ENCODE data around the gene OR52B6.

Gene OR52B6

DNA sequence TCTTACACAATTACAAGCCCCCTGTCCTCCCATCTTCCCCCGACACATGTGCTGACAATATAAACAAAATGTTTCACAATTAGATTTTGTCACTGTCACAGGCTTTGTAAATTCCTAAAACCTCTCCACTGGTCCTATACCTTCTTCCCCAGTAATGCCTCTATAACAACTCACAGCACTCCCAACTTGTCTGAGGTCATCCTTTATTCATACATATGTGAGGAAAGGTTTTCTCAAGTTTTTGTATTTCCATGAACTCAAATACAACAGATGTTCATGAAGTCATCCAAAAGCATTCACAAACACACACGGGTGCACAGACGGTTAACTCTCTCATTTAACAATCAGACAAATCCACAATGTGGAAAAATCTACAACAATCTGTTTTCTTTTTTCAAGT, 34.2 kb upstream of the OR52B6 start (continued):
- TF ChIP-seq ARNTL (CRISPR knock-in tag; IDR thresholded peaks at IDR 0.05; ENCODE audit: borderline replicate concordance, low read depth) (no peak), ISL1 (CRISPR knock-in tag; IDR thresholded peaks at IDR 0.05) (no peak), SNAI2 (CRISPR knock-in tag; IDR thresholded peaks at IDR 0.05) (no peak), RARB (CRISPR knock-in tag; IDR thresholded peaks at IDR 0.05) (no peak)
- TF ChIP-seq, protein P1, sequence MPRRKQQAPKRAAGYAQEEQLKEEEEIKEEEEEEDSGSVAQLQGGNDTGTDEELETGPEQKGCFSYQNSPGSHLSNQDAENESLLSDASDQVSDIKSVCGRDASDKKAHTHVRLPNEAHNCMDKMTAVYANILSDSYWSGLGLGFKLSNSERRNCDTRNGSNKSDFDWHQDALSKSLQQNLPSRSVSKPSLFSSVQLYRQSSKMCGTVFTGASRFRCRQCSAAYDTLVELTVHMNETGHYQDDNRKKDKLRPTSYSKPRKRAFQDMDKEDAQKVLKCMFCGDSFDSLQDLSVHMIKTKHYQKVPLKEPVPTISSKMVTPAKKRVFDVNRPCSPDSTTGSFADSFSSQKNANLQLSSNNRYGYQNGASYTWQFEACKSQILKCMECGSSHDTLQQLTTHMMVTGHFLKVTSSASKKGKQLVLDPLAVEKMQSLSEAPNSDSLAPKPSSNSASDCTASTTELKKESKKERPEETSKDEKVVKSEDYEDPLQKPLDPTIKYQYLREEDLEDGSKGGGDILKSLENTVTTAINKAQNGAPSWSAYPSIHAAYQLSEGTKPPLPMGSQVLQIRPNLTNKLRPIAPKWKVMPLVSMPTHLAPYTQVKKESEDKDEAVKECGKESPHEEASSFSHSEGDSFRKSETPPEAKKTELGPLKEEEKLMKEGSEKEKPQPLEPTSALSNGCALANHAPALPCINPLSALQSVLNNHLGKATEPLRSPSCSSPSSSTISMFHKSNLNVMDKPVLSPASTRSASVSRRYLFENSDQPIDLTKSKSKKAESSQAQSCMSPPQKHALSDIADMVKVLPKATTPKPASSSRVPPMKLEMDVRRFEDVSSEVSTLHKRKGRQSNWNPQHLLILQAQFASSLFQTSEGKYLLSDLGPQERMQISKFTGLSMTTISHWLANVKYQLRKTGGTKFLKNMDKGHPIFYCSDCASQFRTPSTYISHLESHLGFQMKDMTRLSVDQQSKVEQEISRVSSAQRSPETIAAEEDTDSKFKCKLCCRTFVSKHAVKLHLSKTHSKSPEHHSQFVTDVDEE (CRISPR knock-in tag; IDR thresholded peaks at IDR 0.05), result no peak

GRCh38 chr11:5547982-5548381, 32.7 kb upstream of the OR52B6 start:
- TF ChIP-seq PATZ1 (CRISPR knock-in tag; IDR thresholded peaks at IDR 0.05; ENCODE audit: borderline replicate concordance), result no peak
- TF ChIP-seq TOX (CRISPR knock-in tag; IDR thresholded peaks at IDR 0.05; ENCODE audit: borderline replicate concordance), result no peak
- no peak for TF ChIP-seq ZNF565 (CRISPR knock-in tag; conservative IDR thresholded peaks at IDR 0.05; ENCODE audit: low read depth)
- TF ChIP-seq ISL1 (CRISPR knock-in tag; IDR thresholded peaks at IDR 0.05), result no peak
- TF ChIP-seq ZNF8 (CRISPR knock-in tag; IDR thresholded peaks at IDR 0.05), result no peak
- no peak for TF ChIP-seq CSDC2 (CRISPR knock-in tag; IDR thresholded peaks at IDR 0.05)
- no peak for TF ChIP-seq TCF4 (CRISPR knock-in tag; IDR thresholded peaks at IDR 0.05; ENCODE audit: borderline replicate concordance)
- no peak for TF ChIP-seq GLIS3 (CRISPR knock-in tag; IDR thresholded peaks at IDR 0.05)
- no peak for TF ChIP-seq RARB (CRISPR knock-in tag; IDR thresholded peaks at IDR 0.05)
- TF ChIP-seq BACH2 (CRISPR knock-in tag; IDR thresholded peaks at IDR 0.05; ENCODE audit: borderline replicate concordance), result no peak
- TF ChIP-seq SNAI2 (CRISPR knock-in tag; IDR thresholded peaks at IDR 0.05), result no peak
- no peak for ATAC-seq

- no peak for ATAC-seq
- TF ChIP-seq CSDC2 (CRISPR knock-in tag; IDR thresholded peaks at IDR 0.05), result no peak
- TF ChIP-seq GLIS3 (CRISPR knock-in tag; IDR thresholded peaks at IDR 0.05), result no peak
- no peak for TF ChIP-seq ZFP30 (CRISPR knock-in tag; IDR thresholded peaks at IDR 0.05)
- TF ChIP-seq PPARA (CRISPR knock-in tag; IDR thresholded peaks at IDR 0.05; ENCODE audit: borderline replicate concordance), result no peak
- TF ChIP-seq ZNF8 (CRISPR knock-in tag; IDR thresholded peaks at IDR 0.05), result no peak
- TF ChIP-seq SNAI2 (CRISPR knock-in tag; IDR thresholded peaks at IDR 0.05), result no peak
- no peak for TF ChIP-seq TOX (CRISPR knock-in tag; IDR thresholded peaks at IDR 0.05; ENCODE audit: borderline replicate concordance)
- no peak for TF ChIP-seq ISL1 (CRISPR knock-in tag; IDR thresholded peaks at IDR 0.05)
- TF ChIP-seq, protein P1 (CRISPR knock-in tag; IDR thresholded peaks at IDR 0.05), result no peak
- TF ChIP-seq BACH2 (CRISPR knock-in tag; IDR thresholded peaks at IDR 0.05; ENCODE audit: borderline replicate concordance), result no peak
Measured at GRCh38 chr11:5548440-5548839, 32.2 kb upstream of the OR52B6 start, which contains the start of gene OR52H1. Gene OR52H1 (minus strand): TSS chr11:5548540. CDS start chr11:5545505, 3,035 bp downstream.

DNA sequence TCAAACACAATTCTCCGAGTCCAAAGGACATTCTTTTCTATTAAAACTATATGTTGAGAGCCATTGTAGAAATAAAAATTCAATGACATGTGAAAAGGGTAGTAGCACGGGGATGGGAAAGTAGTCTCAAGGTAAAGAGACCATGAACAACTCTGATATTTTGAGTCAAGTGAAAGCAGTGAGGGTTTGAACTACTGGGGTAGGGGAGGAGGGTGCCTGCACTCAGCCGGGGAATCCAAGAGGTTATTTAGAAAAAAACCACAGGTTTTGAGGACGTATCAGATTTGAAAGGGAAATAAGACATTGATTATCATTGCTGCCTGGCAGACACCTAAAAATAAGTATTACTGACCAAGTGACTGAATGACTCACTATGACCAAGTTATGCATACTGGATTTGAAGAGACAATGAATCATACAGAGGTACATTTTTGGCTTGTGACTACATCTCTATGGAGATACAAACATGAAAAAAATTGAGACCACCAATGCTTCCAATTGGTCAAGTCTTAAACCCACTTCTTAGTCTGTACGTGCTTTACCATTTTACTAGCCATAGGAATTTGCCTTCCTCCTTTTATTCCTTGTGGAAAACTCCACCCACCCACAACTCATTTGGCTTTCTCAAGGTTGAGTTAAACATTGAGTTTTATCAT, 30.1 kb upstream of the OR52B6 start:
- no peak for TF ChIP-seq CSDC2 (CRISPR knock-in tag; IDR thresholded peaks at IDR 0.05)
- TF ChIP-seq, protein P1 (CRISPR knock-in tag; IDR thresholded peaks at IDR 0.05), result no peak
- no peak for TF ChIP-seq ZFP3 (CRISPR knock-in tag; IDR thresholded peaks at IDR 0.05)
- no peak for TF ChIP-seq ZC3H10 (CRISPR knock-in tag; IDR thresholded peaks at IDR 0.05)
- TF ChIP-seq RARB (CRISPR knock-in tag; IDR thresholded peaks at IDR 0.05), result no peak
- no peak for TF ChIP-seq POU6F1 (CRISPR knock-in tag; IDR thresholded peaks at IDR 0.05; ENCODE audit: borderline replicate concordance, low read depth)
- no peak for TF ChIP-seq ESRRG (CRISPR knock-in tag; IDR thresholded peaks at IDR 0.05)
- TF ChIP-seq, protein P2, sequence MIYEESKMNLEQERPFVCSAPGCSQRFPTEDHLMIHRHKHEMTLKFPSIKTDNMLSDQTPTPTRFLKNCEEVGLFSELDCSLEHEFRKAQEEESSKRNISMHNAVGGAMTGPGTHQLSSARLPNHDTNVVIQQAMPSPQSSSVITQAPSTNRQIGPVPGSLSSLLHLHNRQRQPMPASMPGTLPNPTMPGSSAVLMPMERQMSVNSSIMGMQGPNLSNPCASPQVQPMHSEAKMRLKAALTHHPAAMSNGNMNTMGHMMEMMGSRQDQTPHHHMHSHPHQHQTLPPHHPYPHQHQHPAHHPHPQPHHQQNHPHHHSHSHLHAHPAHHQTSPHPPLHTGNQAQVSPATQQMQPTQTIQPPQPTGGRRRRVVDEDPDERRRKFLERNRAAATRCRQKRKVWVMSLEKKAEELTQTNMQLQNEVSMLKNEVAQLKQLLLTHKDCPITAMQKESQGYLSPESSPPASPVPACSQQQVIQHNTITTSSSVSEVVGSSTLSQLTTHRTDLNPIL (CRISPR knock-in tag; IDR thresholded peaks at IDR 0.05; ENCODE audit: low read depth), result no peak
- TF ChIP-seq SNAI2 (CRISPR knock-in tag; IDR thresholded peaks at IDR 0.05), result no peak
- no peak for ATAC-seq
